Nephron progenitor cell (in vitro differentiated cells): ENCODE measurements around the gene NAALADL2.

Experiments
- DNase-seq: peaks from one replicate; pipeline ENCODE4 v3.0.0; 2021
- H3K27ac Mint-ChIP-seq: 2 replicates; pipeline ENCODE4 v1.8.0; 2021; ENCODE audit warnings: mild to moderate bottlenecking, moderate library complexity, mixed read lengths
- H3K27me3 Mint-ChIP-seq: 2 replicates; pipeline ENCODE4 v1.8.0; 2021; ENCODE audit warnings: mild to moderate bottlenecking, low read depth, mixed read lengths; ENCODE audit not compliant: poor library complexity
- H3K36me3 Mint-ChIP-seq: 2 replicates; pipeline ENCODE4 v1.8.0; 2021; ENCODE audit warnings: low read depth, mixed read lengths
- H3K4me1 Mint-ChIP-seq: 2 replicates; pipeline ENCODE4 v1.8.0; 2021; ENCODE audit warnings: mixed read lengths
- H3K4me3 Mint-ChIP-seq: 2 replicates; pipeline ENCODE4 v1.8.0; 2021; ENCODE audit warnings: mild to moderate bottlenecking, moderate library complexity, mixed read lengths
- H3K9me3 Mint-ChIP-seq: 2 replicates; pipeline ENCODE4 v1.8.0; 2021; ENCODE audit warnings: mild to moderate bottlenecking, moderate library complexity, mixed read lengths
- TF ChIP-seq, protein P1 (sequence below): fragments of 200-600 bp; sonication (generic); IDR thresholded peaks from 2 replicates; pipeline ENCODE4 v1.5.0; 2021; ENCODE audit warnings: antibody characterized with exemption

Gene NAALADL2

DNA sequence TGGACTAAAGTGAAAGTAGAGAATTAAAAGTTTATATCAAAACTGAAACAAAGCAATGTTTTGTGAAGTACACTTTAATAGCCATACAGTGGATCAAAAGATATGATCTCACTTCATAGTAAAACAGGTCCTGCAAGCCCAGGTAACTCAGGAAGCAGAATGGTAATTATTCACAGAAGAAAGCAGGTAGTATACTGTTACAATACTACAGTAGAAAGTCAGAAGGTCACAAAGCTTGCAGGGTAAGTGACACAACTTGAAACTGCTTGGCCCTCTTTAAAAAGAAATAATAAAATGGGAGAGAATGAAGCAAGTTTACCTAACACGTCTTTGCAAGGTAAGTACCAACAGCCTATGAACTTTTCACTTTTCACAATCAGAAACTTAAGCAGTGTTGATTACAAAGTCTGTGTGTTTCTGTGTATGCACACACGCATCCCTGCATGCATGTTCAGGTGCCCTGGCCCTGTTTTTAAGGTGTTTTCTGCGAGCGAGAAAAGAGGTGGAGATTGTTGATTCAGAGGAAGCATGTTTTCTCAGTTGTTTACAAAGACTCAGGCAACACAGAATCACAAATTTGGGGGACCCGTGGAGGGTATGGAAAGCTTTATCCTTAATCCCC, at the start of gene NAALADL2:
Gene NAALADL2 (plus strand): TSS at position 221 of the 622 bp plus-strand sequence.
- Mint-ChIP-seq H3K4me3 (no peak within 1 kb of the TSS), H3K27me3 (peaks cover 4% of the 10 kb centered on the region), H3K9me3 (no peaks in the 10 kb centered on the region), H3K36me3 (no peaks in the 10 kb centered on the region), H3K27ac (no peak within 1 kb of the TSS), H3K4me1 (no peaks in the 10 kb centered on the region)
- no peak for DNase-seq
- TF ChIP-seq, protein P1, sequence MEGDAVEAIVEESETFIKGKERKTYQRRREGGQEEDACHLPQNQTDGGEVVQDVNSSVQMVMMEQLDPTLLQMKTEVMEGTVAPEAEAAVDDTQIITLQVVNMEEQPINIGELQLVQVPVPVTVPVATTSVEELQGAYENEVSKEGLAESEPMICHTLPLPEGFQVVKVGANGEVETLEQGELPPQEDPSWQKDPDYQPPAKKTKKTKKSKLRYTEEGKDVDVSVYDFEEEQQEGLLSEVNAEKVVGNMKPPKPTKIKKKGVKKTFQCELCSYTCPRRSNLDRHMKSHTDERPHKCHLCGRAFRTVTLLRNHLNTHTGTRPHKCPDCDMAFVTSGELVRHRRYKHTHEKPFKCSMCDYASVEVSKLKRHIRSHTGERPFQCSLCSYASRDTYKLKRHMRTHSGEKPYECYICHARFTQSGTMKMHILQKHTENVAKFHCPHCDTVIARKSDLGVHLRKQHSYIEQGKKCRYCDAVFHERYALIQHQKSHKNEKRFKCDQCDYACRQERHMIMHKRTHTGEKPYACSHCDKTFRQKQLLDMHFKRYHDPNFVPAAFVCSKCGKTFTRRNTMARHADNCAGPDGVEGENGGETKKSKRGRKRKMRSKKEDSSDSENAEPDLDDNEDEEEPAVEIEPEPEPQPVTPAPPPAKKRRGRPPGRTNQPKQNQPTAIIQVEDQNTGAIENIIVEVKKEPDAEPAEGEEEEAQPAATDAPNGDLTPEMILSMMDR: no peak

DNA sequence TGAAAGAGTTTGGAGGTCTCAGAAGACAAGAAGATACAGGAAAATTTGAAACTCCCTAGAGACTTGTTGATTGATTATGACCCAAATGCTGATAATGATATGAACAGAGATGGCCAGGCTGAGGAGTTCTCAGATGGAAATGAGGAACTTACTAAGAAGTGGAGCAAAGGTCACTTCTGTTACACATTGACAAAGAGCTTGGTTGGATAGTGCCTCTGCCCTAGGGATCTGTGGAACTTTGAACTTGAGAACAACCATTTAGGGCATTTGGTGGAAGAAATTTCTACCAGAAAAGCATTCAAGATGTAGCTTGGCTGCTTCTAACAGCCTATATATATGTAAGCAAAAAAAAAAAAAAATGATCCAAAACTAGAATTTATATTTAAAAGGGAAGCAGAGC, 48.9 kb upstream of the NAALADL2 start:
- Mint-ChIP-seq H3K4me3 (no peak overlapping the region), H3K9me3 (no peaks in the 10 kb centered on the region), H3K36me3 (no peaks in the 10 kb centered on the region), H3K27me3 (no peaks in the 10 kb centered on the region), H3K27ac (no peak overlapping the region), H3K4me1 (no peaks in the 10 kb centered on the region)
- TF ChIP-seq, protein P1: no peak
- DNase-seq: no peak

- Mint-ChIP-seq H3K27me3 (no peaks in the 10 kb centered on the region), H3K4me1 (no peaks in the 10 kb centered on the region), H3K27ac (no peak overlapping the region), H3K9me3 (no peaks in the 10 kb centered on the region), H3K36me3 (no peaks in the 10 kb centered on the region), H3K4me3 (no peak overlapping the region)
- no peak for DNase-seq
- TF ChIP-seq, protein P1: no peak
Measured at GRCh38 chr3:174812172-174812862, 46.8 kb upstream of the NAALADL2 start.

GRCh38 chr3:174815750-174816149, 43.4 kb upstream of the NAALADL2 start:
- no peaks in the 10 kb centered on the region for H3K36me3 Mint-ChIP-seq
- no peaks in the 10 kb centered on the region for H3K4me1 Mint-ChIP-seq
- H3K9me3 Mint-ChIP-seq: no peaks in the 10 kb centered on the region
- TF ChIP-seq, protein P1: no peak
- H3K4me3 Mint-ChIP-seq: no peak overlapping the region
- H3K27me3 Mint-ChIP-seq: no peaks in the 10 kb centered on the region
- no peak overlapping the region for H3K27ac Mint-ChIP-seq
- no peak for DNase-seq

GRCh38 chr3:174820885-174821284, 38.2 kb upstream of the NAALADL2 start:
- H3K36me3 Mint-ChIP-seq: no peaks in the 10 kb centered on the region
- no peaks in the 10 kb centered on the region for H3K27me3 Mint-ChIP-seq
- no peaks in the 10 kb centered on the region for H3K9me3 Mint-ChIP-seq
- no peak overlapping the region for H3K4me3 Mint-ChIP-seq
- H3K4me1 Mint-ChIP-seq: no peaks in the 10 kb centered on the region
- no peak overlapping the region for H3K27ac Mint-ChIP-seq
- TF ChIP-seq, protein P1: no peak
- no peak for DNase-seq

DNA sequence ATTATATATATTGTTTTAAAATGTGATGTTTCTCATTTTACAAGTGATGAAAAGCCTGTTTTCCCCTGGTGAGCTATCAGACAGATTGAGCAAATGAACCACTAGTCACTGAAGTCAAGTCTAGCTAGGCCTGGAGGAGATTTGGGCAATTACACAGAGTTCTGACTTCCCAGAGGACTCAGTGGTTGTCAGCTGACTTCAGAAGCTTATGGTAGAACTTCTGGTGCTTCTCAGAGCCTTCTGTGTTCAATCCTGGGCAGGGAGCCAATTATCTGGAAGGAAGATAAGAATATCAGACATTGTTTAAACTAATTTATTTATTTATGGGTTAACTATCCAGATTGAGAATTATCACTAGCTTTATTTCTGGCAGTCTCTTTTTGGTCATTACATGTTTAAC, 37.7 kb upstream of the NAALADL2 start:
- Mint-ChIP-seq H3K36me3 (no peaks in the 10 kb centered on the region), H3K9me3 (no peaks in the 10 kb centered on the region), H3K27me3 (no peaks in the 10 kb centered on the region), H3K4me1 (no peaks in the 10 kb centered on the region), H3K4me3 (no peak overlapping the region), H3K27ac (no peak overlapping the region)
- no peak for DNase-seq
- TF ChIP-seq, protein P1: no peak
